HepG2 (cell line): ENCODE data around the gene NLRC5. TPM values are rescaled to one million over a fixed set of nuclear protein-coding genes. Genes with fewer than 3 reads are reported as not detected.

ENCODE experiments used
- ELK4 ChIP-seq: sonication (generic); formaldehyde crosslinking; IDR thresholded peaks from 2 replicates; pipeline ENCODE4 v1.9.0; 2021; ENCODE audit warnings: missing genetic modification reagents, borderline replicate concordance
- HNF1A ChIP-seq, 2 experiments: sonication (generic) in 1 of 2; formaldehyde crosslinking in 1 of 2; IDR thresholded peaks; 2 replicates each; pipeline versions ENCODE4 v1.4.0 to v1.6.1; 2016 to 2020; ENCODE audit warnings: borderline replicate concordance in 1 of 2, low read depth in 1 of 2, mild to moderate bottlenecking in 1 of 2, missing genetic modification reagents in 1 of 2
- HNF4A ChIP-seq: sonication (generic); formaldehyde crosslinking; IDR thresholded peaks from 2 replicates; pipeline ENCODE4 v1.4.0; 2020; ENCODE audit warnings: missing genetic modification reagents
- KAT8 ChIP-seq: IDR thresholded peaks from 2 replicates; pipeline ENCODE4 v1.6.1; 2016; ENCODE audit warnings: missing genetic modification reagents, missing compliant biosample characterization
- MYC ChIP-seq: sonication (generic); formaldehyde crosslinking; IDR thresholded peaks from 2 replicates; pipeline ENCODE4 v1.9.0; 2021; ENCODE audit warnings: missing genetic modification reagents, borderline replicate concordance
- NR2F6 ChIP-seq, 2 experiments: IDR thresholded peaks; 2 replicates each; pipeline ENCODE4 v1.6.1; 2016; ENCODE audit warnings: antibody characterized with exemption in 1 of 2, mild to moderate bottlenecking in 1 of 2
- POGZ ChIP-seq: sonication (generic); formaldehyde crosslinking; IDR thresholded peaks from 2 replicates; pipeline ENCODE4 v1.4.0; 2020; ENCODE audit warnings: mild to moderate bottlenecking, missing genetic modification reagents
- THAP9 ChIP-seq: sonication (generic); formaldehyde crosslinking; IDR thresholded peaks from 2 replicates; pipeline ENCODE4; 2020; ENCODE audit warnings: missing genetic modification reagents, mild to moderate bottlenecking, borderline replicate concordance
- U2AF2 ChIP-seq: fragments of 200-400 bp; formaldehyde crosslinking; IDR thresholded peaks from 2 replicates; pipeline ENCODE4 v1.6.1; 2017; ENCODE audit warnings: low read depth, mild to moderate bottlenecking, low read length
- ZFX ChIP-seq: sonication (generic); formaldehyde crosslinking; IDR thresholded peaks from 2 replicates; pipeline ENCODE4 v1.4.0; 2020; ENCODE audit warnings: mild to moderate bottlenecking, low read depth, missing genetic modification reagents, moderate library complexity
- ZNF143 ChIP-seq: sonication (generic); formaldehyde crosslinking; IDR thresholded peaks from 2 replicates; pipeline ENCODE4 v1.4.0; 2020; ENCODE audit warnings: missing genetic modification reagents
- ZNF253 ChIP-seq: sonication (generic); formaldehyde crosslinking; IDR thresholded peaks from 2 replicates; pipeline ENCODE4 v1.8.0; 2022; ENCODE audit warnings: mild to moderate bottlenecking, missing genetic modification reagents, borderline replicate concordance
- ZNF335 ChIP-seq: sonication (generic); formaldehyde crosslinking; IDR thresholded peaks from 2 replicates; pipeline ENCODE4 v1.4.0; 2020; ENCODE audit warnings: missing genetic modification reagents
- ZNF362 ChIP-seq: sonication (generic); formaldehyde crosslinking; IDR thresholded peaks from 2 replicates; pipeline ENCODE4 v1.4.0; 2020; ENCODE audit warnings: missing genetic modification reagents, mild to moderate bottlenecking, borderline replicate concordance
- ZNF652 ChIP-seq: IDR thresholded peaks from 2 replicates; pipeline ENCODE4 v1.6.1; 2016; ENCODE audit warnings: low read depth, borderline replicate concordance
- ZNF800 ChIP-seq: sonication (generic); formaldehyde crosslinking; IDR thresholded peaks from 2 replicates; pipeline ENCODE4 v1.4.0; 2020; ENCODE audit warnings: missing genetic modification reagents
- polyA plus RNA-seq, 8 experiments: library from polyadenylated mRNA; depleted of rRNA in 3 of 8; stranded (reverse) in 7 of 8; unstranded in 1 of 8; fragments of >200 nt; fragmentation: Illumina TruSeq in 4 of 8; extraction: Trizol in 4 of 8; gene quantifications; 2 replicates each; pipeline versions ENCODE4 v1.2.1 to v1.2.3, GENCODE V29; 2011 to 2016; ENCODE audit warnings: low read depth in 4 of 8, missing spikeins in 1 of 8, mixed read lengths in 1 of 8; ENCODE audit not compliant: insufficient read depth in 1 of 8
- total RNA-seq, 5 experiments: library from RNA; depleted of rRNA; stranded (reverse); fragments of >200 nt; fragmentation: Illumina TruSeq; extraction: Trizol; gene quantifications; 2 replicates each; pipeline ENCODE4 v1.2.3, GENCODE V29; 2016; ENCODE audit warnings: low read depth in 1 of 5
- TF ChIP-seq, protein P1 (sequence below): sonication (generic); formaldehyde crosslinking; IDR thresholded peaks from 2 replicates; pipeline ENCODE4 v1.8.0; 2022; ENCODE audit warnings: missing genetic modification reagents, low read depth, mild to moderate bottlenecking, borderline replicate concordance

Gene NLRC5
- total and polyA plus RNA-seq, 2 of the 13 experiments (the other 11 are each of a cell fraction or from before 2014, with no cell fraction given) = 6.3 to 12.7 TPM

- TF ChIP-seq KAT8 (CRISPR knock-in tag) (peak; percentile 65), ELK4 (CRISPR knock-in tag) (no peak), HNF1A (IDR thresholded peaks at IDR 0.05; ENCODE audit: low read depth) (no peak), HNF1A (CRISPR knock-in tag; IDR thresholded peaks at IDR 0.05; ENCODE audit: borderline replicate concordance) (no peak), ZNF652 (CRISPR knock-in tag) (no peak), ZNF335 (no peak), ZNF362 (CRISPR knock-in tag) (peak; percentile 96), U2AF2 (no peak), ZNF143 (no peak), THAP9 (CRISPR knock-in tag) (no peak), MYC (peak; percentile 44; the same call in 1 of the 2 replicates), ZFX (CRISPR knock-in tag) (peak; percentile 55), HNF4A (CRISPR knock-in tag) (peak; percentile 86), ZNF253 (CRISPR knock-in tag) (no peak), NR2F6 (IDR thresholded peaks at IDR 0.05) (peak; percentile 60; the same call in 1 of the 2 replicates), NR2F6 (CRISPR knock-in tag; IDR thresholded peaks at IDR 0.05) (peak; percentile 71; the same call in 1 of the 2 replicates), ZNF800 (0 out of 2 replicates have a peak, but pooled peaks have one; percentile 20), POGZ (CRISPR knock-in tag) (peak; percentile 86)
- TF ChIP-seq, protein P1, sequence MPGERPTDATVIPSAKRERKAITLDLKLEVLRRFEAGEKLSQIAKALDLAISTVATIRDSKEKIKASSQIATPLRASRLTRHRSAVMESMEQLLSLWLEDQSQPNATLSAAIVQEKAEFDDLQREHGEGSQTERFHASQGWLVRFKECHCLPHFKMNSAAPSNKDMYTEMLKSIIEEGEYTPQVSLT (CRISPR knock-in tag) = no peak
Observed at GRCh38 chr16:56967733-56968132, 21.6 kb upstream of the NLRC5 start (continued).
